HEK293 (cell line): ENCODE data around the gene COQ4.
A peak's percentile ranks its signal among the peaks of the same experiment; 100 is the strongest.

Experiments
- CTCF ChIA-PET: fragments of 350-600 bp; formaldehyde crosslinking; extraction: SDS; loops from one replicate; lab custom pipeline; 2021; ENCODE audit warnings: antibody characterized with exemption; lab: Yijun Ruan, JAX
- POLR2A ChIA-PET: fragments of 300-600 bp; formaldehyde crosslinking; extraction: SDS; loops from one replicate; lab custom pipeline; 2020; ENCODE audit warnings: antibody characterized with exemption, inconsistent platforms; lab: Yijun Ruan, JAX
- H3K27ac ChIP-seq: fragments of 200-500 bp; sonication (Bioruptor generic); 2 replicates; pipeline ENCODE4 v1.5.1; 2014; ENCODE audit warnings: low read depth, low read length, control low read depth, inconsistent platforms; ENCODE audit errors: extremely low read depth
- H3K36me3 ChIP-seq, 2 experiments: fragments of 200-500 bp in 1 of 2; sonication (Bioruptor generic) in 1 of 2; 1 replicate in 1 of 2; 2 replicates in 1 of 2; pipeline ENCODE4 v1.5.1; 2014 to 2017; ENCODE audit warnings: inconsistent platforms in 2 of 2, low read length in 2 of 2; ENCODE audit not compliant: control insufficient read depth in 2 of 2, insufficient read depth in 1 of 2
- H3K4me1 ChIP-seq: fragments of 200-500 bp; sonication (Bioruptor generic); 2 replicates; pipeline ENCODE4 v1.5.1; 2014; ENCODE audit warnings: mild to moderate bottlenecking, low read length, inconsistent platforms; ENCODE audit not compliant: control insufficient read depth, insufficient read depth
- H3K4me3 ChIP-seq: 2 replicates; pipeline ENCODE4 v1.5.1; 2011; ENCODE audit warnings: low read depth, mild to moderate bottlenecking, control low read depth, low read length, moderate library complexity
- H3K9me3 ChIP-seq: fragments of 200-500 bp; sonication (Bioruptor generic); 2 replicates; pipeline ENCODE4 v1.5.1; 2014; ENCODE audit warnings: low read depth, low read length, inconsistent platforms; ENCODE audit not compliant: control insufficient read depth, insufficient read depth
- BCL11B ChIP-seq: fragments of 450-650 bp; formaldehyde crosslinking; IDR thresholded peaks from 2 replicates; pipeline ENCODE4 v1.5.1; 2016; ENCODE audit warnings: low read depth, missing biosample characterization, missing genetic modification characterization
- SETDB1 ChIP-seq: IDR thresholded peaks from one replicate; pipeline ENCODE4 v1.6.1; 2017; ENCODE audit warnings: mild to moderate bottlenecking, low read length, moderate library complexity, mixed read lengths; ENCODE audit not compliant: insufficient read length
- ZEB2 ChIP-seq: fragments of 450-650 bp; formaldehyde crosslinking; IDR thresholded peaks from 2 replicates; pipeline ENCODE4 v1.5.1; 2016; ENCODE audit warnings: missing biosample characterization, missing genetic modification characterization
- ZNF132 ChIP-seq: fragments of 450-650 bp; formaldehyde crosslinking; IDR thresholded peaks from 2 replicates; pipeline ENCODE4 v1.5.1; 2017; ENCODE audit warnings: missing biosample characterization, missing genetic modification characterization, borderline replicate concordance
- ZNF175 ChIP-seq: fragments of 450-650 bp; formaldehyde crosslinking; IDR thresholded peaks from 2 replicates; pipeline ENCODE4 v1.5.1; 2016; ENCODE audit warnings: missing biosample characterization, missing genetic modification characterization
- ZNF202 ChIP-seq: fragments of 450-650 bp; formaldehyde crosslinking; IDR thresholded peaks from 2 replicates; pipeline ENCODE4 v1.5.1; 2016; ENCODE audit warnings: missing biosample characterization, missing genetic modification characterization, borderline replicate concordance
- ZNF341 ChIP-seq: fragments of 450-650 bp; formaldehyde crosslinking; IDR thresholded peaks from 2 replicates; pipeline ENCODE4; 2016; ENCODE audit warnings: low read depth, missing biosample characterization, missing genetic modification characterization
- ZNF544 ChIP-seq: fragments of 450-650 bp; formaldehyde crosslinking; IDR thresholded peaks from 2 replicates; pipeline ENCODE4 v1.5.0; 2017; ENCODE audit warnings: missing biosample characterization, missing genetic modification characterization
- ZNF707 ChIP-seq: fragments of 450-650 bp; formaldehyde crosslinking; IDR thresholded peaks from 2 replicates; pipeline ENCODE4 v1.5.1; 2016; ENCODE audit warnings: missing biosample characterization, missing genetic modification characterization
- ZNF843 ChIP-seq: fragments of 450-650 bp; formaldehyde crosslinking; IDR thresholded peaks from 2 replicates; pipeline ENCODE4 v1.5.1; 2016; ENCODE audit warnings: missing biosample characterization, missing genetic modification characterization
- TF ChIP-seq, protein P1 (sequence below): fragments of 450-650 bp; formaldehyde crosslinking; IDR thresholded peaks from 2 replicates; pipeline ENCODE4 v1.5.1; 2016; ENCODE audit warnings: missing biosample characterization, missing genetic modification characterization
- TF ChIP-seq, protein P2 (sequence below): fragments of 450-650 bp; formaldehyde crosslinking; IDR thresholded peaks from 2 replicates; pipeline ENCODE4 v1.5.1; 2016; ENCODE audit warnings: missing biosample characterization, missing genetic modification characterization

COQ4 gene

DNA sequence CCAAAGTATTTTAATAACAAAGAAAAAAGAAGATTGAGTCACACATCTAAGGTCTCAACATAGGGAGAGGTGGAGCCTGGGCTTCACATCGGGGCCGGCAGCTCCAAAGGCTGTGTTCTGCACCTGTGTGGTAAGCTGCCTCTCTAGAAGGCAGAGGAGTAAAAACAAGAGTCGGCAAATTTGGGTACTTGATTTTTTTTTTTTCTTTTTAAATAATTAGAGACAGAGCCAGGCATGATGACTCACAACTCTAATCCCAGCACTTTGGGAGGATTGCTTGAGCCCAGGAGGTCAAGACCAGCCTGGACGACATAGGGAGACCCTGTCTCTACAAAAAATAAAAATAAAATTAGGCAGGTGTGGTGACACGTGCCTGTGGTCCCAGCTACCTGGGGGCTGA, 53.2 kb downstream of the COQ4 start:
- POLR2A ChIA-PET = no interaction called here
- CTCF ChIA-PET = interaction anchor here (2.6 kb wide), 1 partner anchor 14 kb away, joined by 9 read pairs; no protein-coding TSS in a partner anchor
- no peak for TF ChIP-seq ZNF202 (tag by site-specific recombination)

DNA sequence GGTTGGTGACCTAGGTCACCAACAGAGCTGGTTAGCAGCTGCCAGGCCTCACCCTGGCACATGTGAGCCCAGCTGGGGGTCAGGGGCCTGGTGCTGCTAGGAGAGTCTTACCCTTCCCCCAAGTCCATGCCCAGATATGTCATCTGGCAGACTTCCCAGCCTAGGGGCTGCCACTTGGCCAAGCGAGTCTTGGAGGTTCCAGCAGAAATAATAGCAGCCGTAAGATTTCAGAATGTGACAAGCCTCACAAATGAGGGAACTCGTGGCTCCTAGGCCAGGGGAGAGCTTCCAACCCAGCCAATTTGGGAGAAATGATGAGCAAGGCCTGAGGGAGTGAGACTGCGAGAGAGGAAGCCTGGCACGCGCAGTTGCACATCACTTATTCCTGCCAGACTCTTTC, 59.6 kb downstream of the COQ4 start:
- Histone ChIP-seq H3K4me3 (no peak overlapping the region), H3K9me3 (no peaks in the 10 kb centered on the region), H3K36me3 (peaks cover 0 to 59% of the 10 kb centered on the region in 2 experiments; a peak in 2 of 3 replicates), H3K4me1 (no peaks in the 10 kb centered on the region), H3K27ac (no peak overlapping the region)
- CTCF ChIA-PET = interaction anchor here (1.0 kb wide), 1 partner anchor 20 kb away, joined by 3 read pairs; no protein-coding TSS in a partner anchor
- no peak for TF ChIP-seq BCL11B (tag by site-specific recombination)
- TF ChIP-seq ZNF544 = no peak
- no peak for TF ChIP-seq SETDB1
- TF ChIP-seq ZNF707 (tag by site-specific recombination) = no peak
- no peak for TF ChIP-seq ZNF175 (tag by site-specific recombination)
- TF ChIP-seq, protein P1, sequence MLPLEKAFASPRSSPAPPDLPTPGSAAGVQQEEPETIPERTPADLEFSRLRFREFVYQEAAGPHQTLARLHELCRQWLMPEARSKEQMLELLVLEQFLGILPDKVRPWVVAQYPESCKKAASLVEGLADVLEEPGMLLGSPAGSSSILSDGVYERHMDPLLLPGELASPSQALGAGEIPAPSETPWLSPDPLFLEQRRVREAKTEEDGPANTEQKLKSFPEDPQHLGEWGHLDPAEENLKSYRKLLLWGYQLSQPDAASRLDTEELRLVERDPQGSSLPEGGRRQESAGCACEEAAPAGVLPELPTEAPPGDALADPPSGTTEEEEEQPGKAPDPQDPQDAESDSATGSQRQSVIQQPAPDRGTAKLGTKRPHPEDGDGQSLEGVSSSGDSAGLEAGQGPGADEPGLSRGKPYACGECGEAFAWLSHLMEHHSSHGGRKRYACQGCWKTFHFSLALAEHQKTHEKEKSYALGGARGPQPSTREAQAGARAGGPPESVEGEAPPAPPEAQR (tag by site-specific recombination) = no peak
- POLR2A ChIA-PET = interaction anchor here (1.0 kb wide), 1 partner anchor 11 kb away, joined by 5 read pairs; the partner anchor contains the start of gene URM1

More for the DNA sequence above, 53.2 kb downstream of the COQ4 start:
- no peak overlapping the region for H3K4me3 ChIP-seq
- H3K27ac ChIP-seq = no peak overlapping the region
- H3K4me1 ChIP-seq = no peaks in the 10 kb centered on the region
- no peaks in the 10 kb centered on the region for H3K9me3 ChIP-seq
- H3K36me3 ChIP-seq = peaks cover 0 to 29% of the 10 kb centered on the region in 2 experiments; a peak in 2 of 3 replicates

DNA sequence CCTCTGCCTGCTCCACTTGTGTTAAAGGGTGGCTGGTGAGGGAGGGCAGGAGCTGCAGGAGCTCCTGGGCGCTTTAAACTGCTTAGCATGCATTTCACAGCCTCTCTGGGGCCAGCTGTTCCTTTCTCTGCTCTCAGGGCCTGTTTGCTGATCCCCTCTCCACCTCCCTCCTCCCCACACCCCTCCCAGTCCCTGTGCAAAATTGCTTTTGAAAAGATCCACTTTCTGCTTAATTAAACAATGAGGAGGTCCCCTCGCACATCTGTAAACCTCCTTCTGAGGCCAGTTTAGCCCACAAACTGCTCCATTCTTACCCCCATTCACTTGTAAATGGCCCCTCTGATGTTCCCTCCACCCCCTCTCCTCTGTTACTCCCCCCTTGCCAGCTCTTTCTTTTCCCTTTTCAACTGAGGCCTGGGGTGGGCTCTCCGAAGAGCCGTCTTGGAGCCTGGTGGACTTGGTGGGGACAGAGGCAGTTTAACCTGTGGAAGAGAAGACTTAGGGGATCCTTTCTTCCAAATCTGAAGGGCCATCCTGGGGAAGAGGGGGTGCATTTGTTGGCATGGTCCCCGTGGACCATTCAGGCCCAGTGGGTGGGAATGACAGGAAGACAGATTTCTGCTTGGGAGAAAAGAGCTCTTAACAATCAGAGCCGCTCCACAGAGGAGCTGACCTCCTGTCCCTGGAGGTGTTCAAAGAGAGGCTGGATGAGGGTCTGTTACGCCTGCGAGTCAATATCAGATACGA, 60.5 kb downstream of the COQ4 start:
- H3K4me1 ChIP-seq = no peaks in the 10 kb centered on the region
- no peak overlapping the region for H3K27ac ChIP-seq
- no peak overlapping the region for H3K4me3 ChIP-seq
- ChIA-PET CTCF (interaction anchor here (1.0 to 2.2 kb wide), 3 partner anchors 21 to 37 kb away, joined by 3 to 10 read pairs (median 3); no protein-coding TSS in a partner anchor), POLR2A (interaction anchor here (0.8 kb wide), 1 partner anchor 12 kb away, joined by 5 read pairs; the partner anchor contains the start of gene URM1)
- no peaks in the 10 kb centered on the region for H3K9me3 ChIP-seq
- peaks cover 0 to 64% of the 10 kb centered on the region in 2 experiments; a peak in 2 of 3 replicates for H3K36me3 ChIP-seq
- TF ChIP-seq ZNF843 (no peak), ZEB2 (tag by site-specific recombination) (no peak), BCL11B (tag by site-specific recombination) (no peak), ZNF132 (tag by site-specific recombination) (no peak), ZNF341 (tag by site-specific recombination) (peak; percentile 35)
- TF ChIP-seq, protein P2, sequence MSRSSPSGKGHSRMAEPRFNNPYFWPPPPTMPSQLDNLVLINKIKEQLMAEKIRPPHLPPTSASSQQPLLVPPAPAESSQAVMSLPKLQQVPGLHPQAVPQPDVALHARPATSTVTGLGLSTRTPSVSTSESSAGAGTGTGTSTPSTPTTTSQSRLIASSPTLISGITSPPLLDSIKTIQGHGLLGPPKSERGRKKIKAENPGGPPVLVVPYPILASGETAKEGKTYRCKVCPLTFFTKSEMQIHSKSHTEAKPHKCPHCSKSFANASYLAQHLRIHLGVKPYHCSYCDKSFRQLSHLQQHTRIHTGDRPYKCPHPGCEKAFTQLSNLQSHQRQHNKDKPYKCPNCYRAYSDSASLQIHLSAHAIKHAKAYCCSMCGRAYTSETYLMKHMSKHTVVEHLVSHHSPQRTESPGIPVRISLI (tag by site-specific recombination) = no peak
